ENCODE results near the gene USH2A.
A peak's percentile ranks its signal among the peaks of the same experiment; 100 is the strongest.

Gene USH2A

DNA sequence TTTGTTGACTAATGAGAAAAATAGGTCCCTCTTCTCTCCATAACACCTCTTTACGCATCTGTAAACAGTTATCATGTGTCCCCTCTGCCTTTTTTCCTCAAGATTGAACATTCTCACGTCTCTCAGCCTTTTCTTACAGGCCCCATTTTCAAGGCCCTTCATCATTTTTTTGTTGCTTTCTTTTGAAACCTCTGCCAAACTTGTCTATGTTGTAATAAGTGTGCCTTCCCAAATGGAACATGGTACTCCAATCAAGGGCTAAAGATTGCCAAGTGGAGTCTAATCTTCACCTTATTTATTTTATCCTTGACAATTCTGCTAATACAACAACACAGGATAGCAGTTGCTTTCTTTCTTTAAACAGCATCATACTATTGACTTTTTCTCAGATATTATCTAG is 280.3 kb downstream of the USH2A start:
- DNase-seq, result no peak

DNA sequence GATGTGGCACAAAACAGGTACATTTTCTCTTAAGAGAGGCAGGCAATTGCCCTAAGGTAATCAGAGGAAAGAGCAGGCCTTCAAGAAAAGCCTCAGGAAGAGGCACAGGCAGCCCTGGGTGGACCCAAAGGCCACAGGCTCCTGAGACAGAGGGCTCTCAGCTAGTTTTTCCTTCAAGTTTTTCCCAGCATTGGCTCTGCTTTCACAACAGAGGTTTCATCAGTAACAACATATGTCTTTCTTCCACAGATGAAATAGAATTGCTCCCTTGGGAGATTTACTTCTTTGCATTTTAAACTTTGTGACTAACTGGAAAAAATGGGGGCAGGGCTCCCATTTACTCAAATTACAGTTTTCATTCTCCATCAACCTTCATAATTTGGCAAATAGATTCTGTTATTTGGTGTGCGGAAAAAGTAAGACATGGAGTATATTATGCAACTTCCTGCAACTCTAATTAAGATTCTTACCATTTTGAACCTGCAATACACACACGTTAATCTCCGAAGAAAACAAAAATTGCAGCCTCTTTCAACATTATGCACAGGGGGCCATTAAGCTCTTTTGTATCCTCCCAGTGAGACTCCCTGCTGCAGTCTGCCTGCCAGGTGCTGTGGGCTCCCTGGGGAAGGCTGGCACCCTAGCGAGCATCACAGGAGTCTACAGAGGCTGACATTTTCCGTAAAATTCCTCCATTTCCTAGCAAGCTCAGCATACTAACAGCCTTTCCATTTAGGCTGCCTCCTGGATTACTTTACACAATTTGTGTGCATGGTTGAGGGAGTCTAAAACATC is 282.3 kb downstream of the USH2A start:
- DNase-seq, result no peak

DNA sequence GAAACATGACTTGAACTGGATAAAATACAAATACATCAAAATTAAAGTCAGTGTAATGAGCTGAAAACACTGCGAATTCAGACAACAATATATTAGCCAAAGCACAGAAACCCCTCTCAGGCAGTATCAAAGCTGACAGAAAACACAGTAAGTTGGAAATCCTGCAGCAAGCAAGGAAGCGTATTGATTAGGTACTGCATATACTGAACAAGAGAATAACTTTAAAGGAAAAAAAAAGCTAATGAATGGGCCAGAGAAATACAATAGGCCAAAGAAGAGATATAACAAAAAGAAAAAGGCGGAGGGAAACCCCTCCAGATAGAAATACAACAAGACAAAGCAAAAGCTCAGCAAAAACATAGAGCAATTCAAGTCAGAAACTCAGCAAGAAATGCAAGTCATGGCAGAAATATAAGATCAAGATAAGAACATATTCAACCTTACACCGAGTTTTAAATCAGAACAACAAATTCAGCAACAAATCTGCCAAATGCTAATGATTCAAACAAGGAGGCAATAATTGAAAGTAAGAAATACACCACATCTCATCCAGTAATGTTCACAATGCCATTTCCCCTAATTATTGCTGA is 299.0 kb downstream of the USH2A start:
- no peak for DNase-seq

DNA sequence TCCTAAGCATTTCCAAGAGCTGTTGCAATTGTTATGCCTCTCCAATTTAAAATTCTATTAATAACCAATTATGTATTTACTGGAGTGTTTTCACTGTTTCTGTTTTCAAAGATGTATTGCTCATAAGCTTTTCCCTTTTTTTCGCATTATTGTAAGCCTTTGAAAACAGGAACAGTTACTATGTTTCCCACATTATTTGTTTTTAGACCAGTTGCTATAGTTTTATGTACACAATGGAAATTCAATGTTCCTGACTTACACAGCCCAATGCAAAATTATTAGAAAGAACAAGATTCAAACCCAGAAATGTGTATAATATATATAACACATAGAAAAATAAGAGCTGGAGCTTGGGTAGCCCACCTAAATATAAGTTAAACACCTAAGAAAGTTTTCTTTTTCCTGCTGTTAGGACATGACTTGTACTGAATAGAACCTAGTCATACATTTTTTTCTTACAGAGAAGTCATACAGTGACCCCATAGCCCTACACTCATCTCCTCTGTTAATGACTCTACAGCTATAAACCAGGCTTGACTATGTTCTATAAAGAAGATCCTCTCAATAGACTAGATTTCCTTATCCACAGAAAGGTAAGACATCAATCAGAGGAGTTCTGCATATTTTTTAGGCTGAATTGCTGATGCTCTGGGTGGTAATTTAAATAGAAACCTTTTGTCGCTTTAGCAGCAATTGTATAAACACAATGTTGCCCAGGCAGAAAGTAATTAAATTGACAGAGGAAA is 299.6 kb downstream of the USH2A start:
- DNase-seq, result no peak

DNA sequence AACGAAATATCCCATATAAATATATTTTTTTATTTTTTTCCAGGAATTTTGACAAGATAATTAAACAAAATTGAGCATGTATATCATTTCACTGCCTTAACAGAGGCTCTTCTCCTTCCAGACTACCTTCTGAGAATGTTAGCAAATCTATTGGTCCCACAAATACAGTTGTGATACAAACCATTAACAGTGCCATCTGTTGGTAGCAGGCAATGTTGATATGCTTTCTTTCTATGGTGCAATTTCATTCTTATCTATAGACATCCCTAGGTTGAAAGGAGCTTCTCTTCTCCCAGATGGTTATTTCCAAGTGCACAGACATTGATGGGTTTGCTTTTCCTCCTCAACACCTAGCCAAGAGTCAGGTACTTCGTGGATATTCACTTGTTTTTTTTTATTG is 303.6 kb downstream of the USH2A start:
- no peak for DNase-seq

DNA sequence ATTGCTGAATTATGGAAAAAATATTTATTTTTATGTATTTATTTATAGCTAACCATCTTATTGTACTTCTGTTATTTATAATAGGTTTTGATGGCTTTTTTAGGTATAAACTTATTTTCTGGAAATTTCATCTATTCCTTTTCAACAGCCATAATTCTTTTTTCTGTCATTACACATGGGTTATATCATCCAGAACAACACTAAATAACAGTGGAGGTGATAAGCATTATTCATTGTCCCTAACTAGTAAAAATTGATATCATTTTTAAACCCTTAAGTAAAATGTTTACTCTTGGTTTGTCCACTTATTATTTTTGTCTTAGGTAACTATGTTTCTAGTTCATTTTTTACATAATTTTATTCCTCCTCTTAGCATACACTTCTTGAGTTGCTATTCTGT is 309.1 kb downstream of the USH2A start:
- DNase-seq, result no peak

DNA sequence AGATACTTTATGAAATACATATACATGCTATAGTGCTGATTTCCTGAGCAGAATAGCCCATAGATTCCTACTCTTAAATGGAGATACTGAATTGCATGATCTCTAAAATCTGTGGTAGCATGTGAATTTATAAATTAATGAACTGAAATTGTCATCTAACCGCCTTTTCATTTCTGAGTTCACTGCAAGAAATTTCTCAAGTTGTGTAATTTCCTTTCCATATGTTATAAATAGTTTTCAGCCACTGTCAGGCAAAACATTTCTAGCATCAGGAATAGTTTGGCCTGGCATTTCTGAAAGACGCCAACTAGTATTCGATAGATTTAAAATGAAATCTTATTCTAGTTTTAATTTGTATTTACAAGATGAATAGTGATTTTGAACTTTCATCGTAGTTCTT is 310.1 kb downstream of the USH2A start:
- DNase-seq, result no peak

DNA sequence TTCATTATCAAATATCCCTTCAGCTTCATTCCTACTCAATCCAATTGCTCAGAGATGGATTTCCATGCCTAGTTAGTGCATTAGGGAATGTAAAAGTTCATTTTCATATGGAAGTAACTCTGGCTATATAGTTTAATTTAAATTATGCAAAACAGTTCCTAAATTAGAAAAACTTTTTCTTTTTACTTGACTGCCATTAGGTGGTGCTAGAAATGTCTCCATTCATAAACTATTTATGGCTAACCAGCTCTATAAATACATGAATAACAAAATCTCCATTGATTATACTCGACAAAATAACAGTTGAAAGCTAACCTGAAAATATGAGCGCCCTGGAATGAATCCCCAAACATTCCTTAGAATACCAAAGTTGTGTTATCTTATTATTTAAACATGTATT is 311.4 kb downstream of the USH2A start:
- no peak for DNase-seq

DNA sequence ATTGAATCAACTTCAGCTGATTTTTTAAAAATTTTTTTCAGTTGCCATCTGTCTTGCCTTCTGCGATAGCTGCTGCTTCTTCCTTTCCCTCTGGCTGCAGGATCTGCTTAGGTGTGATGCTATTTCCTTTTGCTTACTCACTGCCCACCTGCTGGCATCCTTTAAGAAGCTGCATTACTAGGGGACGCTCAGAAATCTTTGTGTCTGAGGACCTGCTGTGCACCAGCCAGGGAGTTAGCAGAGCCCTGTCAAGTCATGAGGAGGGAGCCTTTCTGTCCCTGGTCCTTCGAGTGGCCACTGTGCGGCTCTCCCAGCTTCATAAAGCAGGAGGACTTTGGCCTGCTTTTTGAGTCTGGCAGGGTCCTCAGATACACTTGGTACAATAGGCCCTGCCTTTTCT is 327.8 kb downstream of the USH2A start:
- DNase-seq, result no peak

DNA sequence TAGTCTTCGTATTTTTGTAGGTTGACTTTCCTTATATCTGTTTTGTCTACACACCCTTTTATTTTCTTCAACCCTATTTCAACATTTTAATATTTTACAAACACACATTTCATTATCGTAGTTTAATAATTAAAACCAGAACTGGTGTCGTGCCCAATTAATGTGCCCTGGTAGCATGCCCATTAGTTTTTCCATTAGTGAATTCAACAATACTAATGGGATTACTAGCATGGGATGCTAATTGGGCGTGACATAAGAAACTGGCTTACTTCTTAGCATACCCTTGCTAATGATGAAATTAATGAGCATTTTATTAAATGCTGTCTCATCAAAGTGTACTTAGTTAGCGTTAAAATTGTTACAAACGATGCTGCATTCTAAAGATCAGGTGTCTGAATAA is 332.7 kb downstream of the USH2A start:
- no peak for DNase-seq

DNA sequence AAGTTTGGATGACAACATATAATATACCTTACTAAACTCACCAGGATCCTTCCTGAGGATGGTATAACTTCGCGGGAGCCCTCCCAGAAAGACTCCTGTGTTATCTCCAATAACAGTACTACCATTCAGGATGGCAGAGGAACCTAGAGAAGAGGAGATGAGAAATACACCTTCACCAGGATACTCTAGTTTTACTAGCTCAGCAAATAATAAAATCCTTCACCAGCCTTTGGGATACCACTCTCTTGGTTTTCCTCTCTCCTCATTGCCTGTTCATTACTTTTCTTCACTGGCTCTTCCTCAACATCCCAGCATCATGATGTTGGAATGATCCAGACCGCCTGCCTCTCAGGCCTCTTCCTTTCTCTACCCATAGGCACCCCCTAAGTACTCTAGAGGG is 336.6 kb downstream of the USH2A start:
- DNase-seq, result no peak

DNA sequence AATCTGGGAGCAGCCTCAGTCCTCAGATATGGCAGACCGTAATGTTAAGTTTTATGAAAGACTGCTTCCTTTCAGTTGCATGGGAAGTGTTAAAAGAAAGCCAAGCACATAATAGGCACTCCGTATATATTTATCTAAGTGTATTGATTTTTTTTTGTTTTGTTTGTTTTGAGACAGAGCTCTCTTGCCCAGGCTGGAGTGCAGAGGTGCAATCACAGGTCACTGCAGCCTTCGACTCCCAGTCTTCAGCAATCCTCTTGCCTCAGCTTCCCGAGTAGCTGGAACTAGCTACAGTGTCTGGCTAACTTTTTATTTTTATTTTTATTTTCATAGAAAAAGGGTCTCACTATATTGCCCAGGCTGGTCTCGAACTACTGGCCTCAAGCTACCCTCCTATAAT is 341.8 kb downstream of the USH2A start:
- no peak for DNase-seq

DNA sequence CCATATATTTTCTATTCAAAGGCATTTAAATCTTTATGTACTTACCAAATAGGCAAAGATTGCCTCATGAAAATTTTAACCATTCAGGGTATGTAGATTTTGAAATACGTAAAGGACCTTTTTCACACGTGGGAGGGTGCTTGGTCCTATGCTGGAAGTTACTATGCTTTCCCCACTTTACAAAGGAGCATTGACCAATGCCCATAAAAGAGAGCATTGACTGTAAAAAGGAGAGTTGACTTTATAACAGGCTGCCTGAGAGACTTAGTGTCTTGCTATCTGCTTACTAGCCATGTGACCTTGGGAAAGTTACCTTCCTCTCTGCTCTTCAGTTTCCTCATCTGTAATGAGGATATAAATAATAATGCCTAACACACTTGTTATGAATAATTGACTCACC is 346.5 kb downstream of the USH2A start:
- no peak for DNase-seq

DNA sequence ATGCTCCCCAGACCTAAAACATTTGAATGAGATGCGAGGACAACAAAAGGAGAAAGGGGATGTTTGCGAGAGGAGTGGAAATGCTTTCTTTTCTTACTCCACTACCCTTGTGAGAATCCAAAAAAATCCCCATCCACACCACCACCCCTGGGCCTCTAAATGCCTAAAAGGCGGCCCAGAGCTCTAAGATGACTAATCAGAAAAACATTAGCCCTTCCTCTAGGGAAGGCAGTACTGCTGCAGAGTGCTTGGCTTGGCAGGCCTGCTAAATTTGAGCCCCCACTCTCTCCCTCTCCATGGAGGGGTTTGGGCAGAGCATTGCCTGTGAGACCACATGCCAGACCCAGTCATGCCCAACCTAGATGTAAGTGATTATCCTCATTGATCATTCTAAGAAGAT is 347.9 kb downstream of the USH2A start:
- DNase-seq, result no peak

DNA sequence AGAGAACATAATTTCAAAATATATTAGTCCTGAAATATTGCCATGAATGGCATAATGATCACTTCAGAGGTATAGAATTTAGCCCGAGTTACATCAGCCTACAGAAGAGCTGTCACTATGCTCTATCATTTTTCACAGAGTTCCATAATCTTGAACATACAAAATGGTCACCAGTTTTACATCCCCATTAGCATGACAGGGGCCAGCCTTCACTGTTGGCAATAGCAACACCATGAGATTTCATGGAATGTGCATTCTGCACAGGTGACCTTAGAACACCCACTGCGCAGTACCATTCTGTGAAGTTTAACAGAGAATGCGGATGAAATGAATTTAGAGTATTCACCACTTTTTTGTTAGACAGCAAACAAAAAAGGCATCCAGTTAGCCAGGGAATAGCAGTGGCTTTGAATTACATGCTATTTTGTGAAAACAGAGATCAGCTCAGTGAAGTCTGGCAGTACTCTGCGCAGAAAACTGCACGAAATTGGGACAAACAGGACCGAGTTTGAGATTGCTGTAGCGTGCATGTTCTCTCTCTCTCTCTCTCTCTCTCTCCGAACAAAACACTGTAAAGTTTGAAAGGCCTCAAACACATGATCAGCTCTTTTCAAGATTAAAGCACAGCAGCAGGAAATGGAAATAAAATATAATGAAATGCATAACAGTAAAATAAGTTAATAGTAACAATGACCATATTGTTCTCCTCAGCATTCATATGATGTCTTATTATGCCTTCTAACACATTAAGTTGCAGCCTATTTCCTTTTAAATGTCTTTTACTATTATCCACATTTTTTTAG is 349.3 kb downstream of the USH2A start:
- DNase-seq, result no peak

DNA sequence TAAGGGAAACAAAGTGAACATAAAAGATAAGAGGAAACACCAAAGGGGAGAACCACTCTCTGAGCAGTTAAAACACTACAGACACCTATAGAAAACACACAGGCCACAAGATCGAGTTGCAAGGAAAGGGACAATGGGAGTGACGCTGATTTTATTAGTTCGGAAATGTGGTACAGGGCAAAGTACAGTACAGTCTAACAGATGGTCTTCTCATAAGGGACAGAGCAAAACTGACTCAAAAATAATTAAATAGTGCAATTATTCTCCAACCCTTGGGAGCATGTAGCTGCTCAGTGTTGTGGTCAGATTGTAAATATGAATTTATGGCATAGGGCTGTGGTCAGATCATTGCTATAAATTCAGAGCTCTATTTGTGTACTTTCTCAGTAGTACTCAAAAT is 352.0 kb downstream of the USH2A start:
- no peak for DNase-seq

DNA sequence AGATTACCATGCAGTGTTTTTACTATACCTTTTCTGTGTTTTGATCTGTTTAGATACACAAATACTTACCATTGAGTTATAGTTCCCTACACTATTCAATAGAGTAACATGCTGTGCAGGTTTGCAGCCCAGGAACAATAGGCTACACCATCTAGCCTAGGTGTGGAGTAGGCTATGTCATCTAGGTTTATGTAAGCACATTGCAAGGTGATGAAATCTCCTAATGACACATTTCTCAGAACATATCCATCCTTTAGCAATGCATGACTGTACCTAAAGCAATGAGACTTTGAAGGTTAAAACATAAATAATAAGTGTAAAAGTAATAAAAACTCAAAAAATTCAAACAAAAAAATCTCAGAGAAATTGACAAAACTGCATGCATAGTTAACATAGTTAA is 358.6 kb downstream of the USH2A start:
- no peak for DNase-seq

DNA sequence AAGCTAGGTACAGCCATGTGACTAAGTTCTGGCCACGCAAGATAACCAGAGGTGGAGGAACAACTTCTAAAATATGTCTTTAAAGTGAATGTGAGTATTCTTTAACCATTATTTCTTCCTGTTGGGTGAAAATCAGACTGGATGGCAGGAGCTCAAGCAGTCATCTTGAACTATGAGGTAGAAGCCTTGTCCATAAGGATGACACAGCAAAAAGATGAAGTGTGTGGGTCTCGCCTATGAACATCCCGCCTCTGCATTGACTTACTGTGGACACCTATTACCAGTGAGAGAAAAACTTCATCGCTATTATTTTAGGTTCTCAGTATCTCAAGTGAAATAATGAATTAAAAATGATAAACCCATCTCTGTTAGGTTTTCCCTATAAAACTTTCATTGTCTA is 365.3 kb downstream of the USH2A start:
- DNase-seq, result no peak

DNA sequence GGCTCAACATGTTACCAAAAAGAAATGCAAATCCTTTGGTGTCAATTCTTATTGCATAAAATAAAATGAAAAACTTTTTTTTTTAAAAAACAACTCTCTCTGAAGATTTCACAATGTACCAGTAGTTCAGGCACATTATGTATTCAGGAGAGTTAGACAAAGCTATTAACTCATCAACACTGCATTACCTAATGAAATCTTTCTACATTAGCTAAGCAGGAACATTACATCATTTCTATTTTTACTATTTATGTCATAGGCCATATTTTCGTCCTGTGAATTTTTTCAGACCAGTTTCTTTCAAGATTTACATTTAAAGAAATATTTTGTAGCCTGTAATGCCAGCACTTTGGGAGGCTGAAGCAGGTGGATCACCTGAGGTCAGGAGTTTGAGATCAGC is 366.2 kb downstream of the USH2A start:
- DNase-seq, result no peak

DNA sequence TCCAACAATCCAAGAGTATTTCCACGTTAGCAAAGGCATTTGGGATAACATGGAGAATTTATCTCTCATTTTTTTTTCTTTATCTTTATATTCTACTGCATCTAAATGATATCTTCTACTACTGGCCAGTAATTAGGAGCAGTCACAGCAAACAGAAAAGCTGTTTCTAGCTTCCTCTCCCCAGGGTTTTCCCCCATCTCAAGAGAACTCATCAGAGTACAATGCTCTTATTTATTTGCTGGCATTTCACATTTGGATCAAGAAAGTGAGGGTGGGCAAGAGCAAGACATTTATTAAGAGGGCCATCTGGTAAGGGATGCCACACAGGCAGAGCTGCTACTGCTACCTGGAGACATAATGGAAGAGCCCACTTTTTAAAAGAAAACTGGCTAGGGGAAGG is 368.2 kb downstream of the USH2A start:
- no peak for DNase-seq

DNA sequence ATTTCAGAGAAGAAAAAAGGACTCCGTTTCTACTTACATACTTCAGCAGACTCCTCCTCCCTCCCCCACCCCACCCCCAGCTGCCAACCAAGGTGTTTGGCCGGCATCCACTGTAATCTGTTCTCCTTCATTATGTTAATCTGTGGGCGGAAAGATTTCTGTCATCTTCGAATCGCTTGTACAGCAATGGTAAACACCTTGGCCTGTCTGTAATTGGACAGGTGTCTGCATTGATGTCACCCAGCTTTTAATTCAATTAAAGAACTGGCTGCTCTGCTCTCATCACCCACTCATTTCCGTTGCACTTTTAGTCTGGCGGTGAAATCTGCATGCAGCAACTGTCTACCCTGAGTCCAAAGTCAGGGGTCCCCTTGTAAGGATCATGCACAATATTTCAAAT is 368.6 kb downstream of the USH2A start:
- peak in 1 of 51 donors; percentile 62 for DNase-seq

DNA sequence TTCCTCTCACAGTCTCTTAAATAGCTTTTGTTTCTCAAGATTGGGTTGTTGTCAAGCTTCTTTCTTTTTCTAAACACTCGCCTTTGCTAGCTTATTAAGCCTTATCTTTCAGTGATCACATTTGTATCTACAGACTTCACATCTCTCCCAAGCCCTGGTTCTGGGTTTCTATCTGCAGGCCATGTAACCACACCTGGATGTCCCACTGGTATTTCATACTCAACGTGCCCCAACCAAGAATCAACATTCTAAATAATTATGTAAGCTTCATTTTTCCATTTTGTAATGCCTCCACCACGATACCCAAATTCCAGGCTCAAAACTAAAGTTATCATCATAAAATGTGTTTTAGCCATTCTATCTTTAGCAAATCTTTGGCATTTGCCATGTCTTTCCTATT is 372.2 kb downstream of the USH2A start:
- DNase-seq, result no peak

Measured in hypothalamus (tissue), 51 donors.